Breast epithelium (tissue), 3 donors: ENCODE data around the gene DDX56.

Experiments used
- CTCF ChIP-seq, 3 donors: fragments of 450-650 bp; IDR thresholded peaks; one replicate each; pipeline ENCODE4 v1.5.1; 2016 to 2017; ENCODE audit warnings: antibody characterized with exemption in 3 of 3, mild to moderate bottlenecking in 3 of 3, moderate library complexity in 3 of 3
- POLR2A ChIP-seq: fragments of 450-650 bp; IDR thresholded peaks from one replicate; pipeline ENCODE4 v1.6.1; 2016; ENCODE audit warnings: antibody characterized with exemption, mild to moderate bottlenecking, moderate library complexity

- TF ChIP-seq CTCF (IDR thresholded peaks at IDR 0.05) = no peak
- TF ChIP-seq POLR2A = no peak
These were observed 40.2 kb downstream of the DDX56 start for GRCh38 chr7:44533301-44534055.
